Retinal pigment epithelial cell (primary cell): ENCODE results near the gene TAS2R19.
"Not testable (repeated sequence)": the region's sequence is repeated elsewhere in the genome, so short reads cannot be mapped to it uniquely, and the experiment has no call there.

Experiments
- DNase-seq: peaks from one replicate; pipeline ENCODE4 v3.0.0-alpha.2; 2010; ENCODE audit warnings: low read depth
- H3K4me3 ChIP-seq: 2 replicates; pipeline ENCODE4 v1.5.1; 2011; ENCODE audit warnings: mild to moderate bottlenecking, low read length, control low read depth, moderate library complexity
- TF ChIP-seq, protein P1 (sequence below): conservative IDR thresholded peaks from 2 replicates; pipeline ENCODE4 v1.5.1; 2011; ENCODE audit warnings: low read depth, low read length, control low read depth, inconsistent platforms

Gene TAS2R19

DNA sequence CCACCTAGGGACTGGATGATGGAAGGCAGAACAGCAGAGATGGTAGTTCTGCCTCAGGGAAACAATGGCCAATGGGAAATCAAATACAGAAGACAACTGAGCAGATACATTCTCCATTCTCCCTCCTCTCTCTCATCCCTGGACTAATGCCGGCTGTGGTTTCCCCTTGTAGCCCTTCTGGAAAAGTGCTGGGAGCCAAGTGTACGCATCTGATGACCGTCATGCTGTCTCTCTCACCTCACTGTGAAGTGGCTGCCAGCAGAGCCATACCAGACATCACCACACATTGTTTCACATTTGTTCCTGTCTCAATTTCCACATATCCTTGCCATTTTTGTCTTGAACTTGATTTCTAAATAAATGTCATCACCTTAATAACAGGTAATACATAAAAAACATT lies 36.6 kb upstream of the TAS2R19 start:
- DNase-seq, result no peak
- TF ChIP-seq, protein P1, sequence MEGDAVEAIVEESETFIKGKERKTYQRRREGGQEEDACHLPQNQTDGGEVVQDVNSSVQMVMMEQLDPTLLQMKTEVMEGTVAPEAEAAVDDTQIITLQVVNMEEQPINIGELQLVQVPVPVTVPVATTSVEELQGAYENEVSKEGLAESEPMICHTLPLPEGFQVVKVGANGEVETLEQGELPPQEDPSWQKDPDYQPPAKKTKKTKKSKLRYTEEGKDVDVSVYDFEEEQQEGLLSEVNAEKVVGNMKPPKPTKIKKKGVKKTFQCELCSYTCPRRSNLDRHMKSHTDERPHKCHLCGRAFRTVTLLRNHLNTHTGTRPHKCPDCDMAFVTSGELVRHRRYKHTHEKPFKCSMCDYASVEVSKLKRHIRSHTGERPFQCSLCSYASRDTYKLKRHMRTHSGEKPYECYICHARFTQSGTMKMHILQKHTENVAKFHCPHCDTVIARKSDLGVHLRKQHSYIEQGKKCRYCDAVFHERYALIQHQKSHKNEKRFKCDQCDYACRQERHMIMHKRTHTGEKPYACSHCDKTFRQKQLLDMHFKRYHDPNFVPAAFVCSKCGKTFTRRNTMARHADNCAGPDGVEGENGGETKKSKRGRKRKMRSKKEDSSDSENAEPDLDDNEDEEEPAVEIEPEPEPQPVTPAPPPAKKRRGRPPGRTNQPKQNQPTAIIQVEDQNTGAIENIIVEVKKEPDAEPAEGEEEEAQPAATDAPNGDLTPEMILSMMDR, result no peak
- no peak overlapping the region for H3K4me3 ChIP-seq

DNA sequence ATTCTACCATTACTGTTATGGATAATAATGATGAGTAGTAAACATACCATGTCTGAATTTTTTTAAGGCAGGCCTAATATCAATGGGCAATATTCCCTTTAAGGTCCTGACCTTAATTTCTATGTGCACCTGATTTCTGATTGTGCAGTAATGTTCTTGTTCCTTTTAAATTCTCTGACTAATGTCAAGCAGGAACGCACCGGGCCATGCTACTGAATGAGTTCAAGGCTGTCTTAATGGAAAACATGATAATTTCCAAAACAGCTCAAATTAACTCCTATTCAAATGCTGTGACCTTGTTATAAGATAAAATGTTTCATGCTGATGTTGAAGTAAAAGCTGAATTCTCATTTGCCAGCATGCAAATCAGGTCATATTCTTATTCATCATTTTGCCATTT lies 32.9 kb upstream of the TAS2R19 start:
- TF ChIP-seq, protein P1, result no peak
- DNase-seq, result no peak
- no peak overlapping the region for H3K4me3 ChIP-seq

DNA sequence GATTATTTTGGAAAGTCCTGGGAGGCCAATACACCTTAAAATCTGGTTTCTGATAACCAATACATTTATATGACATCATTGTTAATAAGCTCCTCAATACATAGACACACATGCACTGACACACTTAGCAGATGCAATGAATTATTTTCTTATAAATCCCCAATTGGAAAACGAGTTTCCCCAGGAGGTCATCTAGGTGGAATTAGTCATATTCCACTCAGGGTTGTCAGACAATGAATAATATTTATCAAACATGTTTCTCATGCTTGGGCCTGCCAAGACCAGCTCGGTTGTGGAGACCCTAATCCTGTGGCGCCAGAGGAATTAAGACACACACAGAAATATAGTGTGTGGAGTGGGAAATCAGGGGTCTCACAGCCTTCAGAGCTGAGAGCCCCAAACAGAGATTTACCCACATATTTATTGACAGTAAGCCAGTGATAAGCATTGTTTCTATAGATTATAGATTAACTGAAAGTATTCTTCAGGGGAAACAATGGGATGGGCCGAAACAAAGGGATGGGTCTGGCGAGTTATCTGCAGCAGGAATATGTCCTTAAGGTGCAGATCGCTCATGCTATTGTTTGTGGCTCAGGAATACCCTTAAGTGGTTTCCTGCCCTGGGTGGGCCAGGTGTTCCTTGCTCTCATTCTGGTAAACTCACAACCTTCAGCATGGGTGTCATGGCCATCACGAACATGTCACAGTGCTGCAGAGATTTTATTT lies 27.5 kb upstream of the TAS2R19 start:
- DNase-seq, result not testable (repeated sequence)

DNA sequence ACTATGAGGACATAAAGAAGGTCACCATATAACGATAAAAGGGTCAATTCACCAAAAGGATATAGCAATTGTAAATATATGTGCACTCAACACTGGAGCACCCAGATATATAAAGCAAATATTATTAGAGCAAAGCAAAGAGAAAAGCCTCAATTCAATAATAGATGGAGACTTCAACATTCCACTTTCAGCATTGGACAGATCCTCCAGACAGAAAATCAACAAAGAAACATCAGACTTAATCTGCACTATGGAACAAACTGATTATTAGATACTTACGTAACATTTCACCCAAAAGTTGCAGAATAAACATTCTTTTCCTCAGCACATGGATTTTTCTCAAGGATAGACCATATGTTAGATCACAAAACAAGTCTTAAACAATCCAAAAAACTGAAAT lies 18.9 kb upstream of the TAS2R19 start:
- DNase-seq, H3K4me3 ChIP-seq: not testable (repeated sequence)

More for the DNA sequence above, 27.5 kb upstream of the TAS2R19 start:
- H3K4me3 ChIP-seq, result not testable (repeated sequence)

DNA sequence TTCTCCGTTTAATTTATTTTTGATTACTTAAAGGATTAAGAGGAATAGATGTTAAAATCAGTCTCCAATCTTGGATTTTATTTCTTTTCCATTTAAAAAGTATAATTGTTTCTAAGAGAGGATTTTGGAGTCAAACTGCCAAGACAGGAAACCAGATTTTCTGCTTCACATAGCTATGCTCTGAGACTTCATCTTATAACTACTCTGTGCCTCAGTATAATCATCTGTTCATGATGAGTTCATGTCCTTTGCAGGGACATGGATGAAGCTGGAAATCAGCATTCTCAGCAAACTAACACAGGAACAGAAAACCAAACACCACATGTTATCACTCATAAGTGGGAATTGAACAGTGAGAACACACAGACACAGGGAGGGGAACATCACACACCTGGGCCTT lies 17.7 kb upstream of the TAS2R19 start:
- DNase-seq, result no peak
- no peak overlapping the region for H3K4me3 ChIP-seq
- TF ChIP-seq, protein P1, result no peak

DNA sequence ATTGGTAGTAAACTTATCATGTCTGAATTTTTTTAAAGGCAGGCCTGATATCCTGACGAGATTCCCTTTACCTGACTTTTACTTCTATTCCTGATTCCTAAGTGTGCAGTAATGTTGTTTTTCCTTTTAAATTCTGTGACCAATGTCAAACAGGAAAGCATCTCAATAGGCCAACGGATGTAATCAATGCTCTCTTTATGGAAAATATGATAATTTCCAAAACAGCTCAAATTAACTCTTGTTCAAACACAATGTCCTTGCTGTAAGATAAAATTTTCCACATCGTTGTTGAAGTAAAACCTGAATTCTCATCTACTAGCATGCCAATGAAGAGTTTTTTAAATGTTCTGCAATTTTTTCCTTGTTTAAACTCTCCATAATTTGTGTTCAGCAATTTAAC lies 16.8 kb upstream of the TAS2R19 start:
- H3K4me3 ChIP-seq, result no peak overlapping the region
- TF ChIP-seq, protein P1, result no peak
- DNase-seq, result no peak

DNA sequence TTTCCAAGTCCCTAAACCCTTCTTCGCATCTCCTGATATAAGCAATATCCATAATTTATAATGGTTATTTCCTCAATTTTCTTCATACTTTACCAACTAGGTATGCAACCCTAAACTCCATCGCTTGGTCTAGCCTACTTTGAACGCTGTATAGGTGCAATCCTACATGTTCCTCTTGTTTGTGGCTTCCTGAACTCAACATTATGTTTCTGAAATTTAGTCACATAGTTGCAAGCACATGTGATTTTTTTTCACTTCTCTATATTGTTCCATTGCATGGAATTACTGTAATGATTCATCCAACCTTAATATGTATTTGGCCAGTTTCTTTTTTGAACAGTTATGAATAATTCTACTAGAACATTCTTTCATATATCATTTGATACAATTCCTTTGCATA lies 11.5 kb upstream of the TAS2R19 start:
- H3K4me3 ChIP-seq, DNase-seq: not testable (repeated sequence)

DNA sequence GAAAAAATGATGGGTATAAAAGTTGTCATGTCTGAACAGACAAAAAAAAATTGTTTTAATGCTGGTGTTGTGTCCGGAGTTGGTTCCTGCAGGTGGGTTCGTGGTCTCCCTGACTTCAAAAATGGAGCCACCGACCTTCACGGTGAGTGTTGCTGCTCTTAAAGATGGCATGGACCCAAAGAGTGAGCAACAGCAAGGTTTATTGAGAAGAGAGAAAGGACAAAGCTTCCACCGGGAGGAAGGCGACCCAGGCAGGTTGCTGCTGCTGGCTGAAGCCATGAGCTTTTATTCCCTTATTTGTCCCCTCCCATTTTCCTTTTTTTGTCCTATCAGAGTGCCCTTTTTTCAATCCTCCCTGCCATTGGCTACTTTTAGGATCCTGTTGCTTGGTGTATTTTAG lies 8.9 kb upstream of the TAS2R19 start, which contains the start of gene TAS2R31:
Gene TAS2R31 (minus strand): TSS at position 101 of the 400 bp plus-strand sequence. CDS start 72 bp downstream, at position 29.
- DNase-seq, result no peak
- TF ChIP-seq, protein P1, result no peak
- H3K4me3 ChIP-seq, result no peak within 1 kb of the TSS

DNA sequence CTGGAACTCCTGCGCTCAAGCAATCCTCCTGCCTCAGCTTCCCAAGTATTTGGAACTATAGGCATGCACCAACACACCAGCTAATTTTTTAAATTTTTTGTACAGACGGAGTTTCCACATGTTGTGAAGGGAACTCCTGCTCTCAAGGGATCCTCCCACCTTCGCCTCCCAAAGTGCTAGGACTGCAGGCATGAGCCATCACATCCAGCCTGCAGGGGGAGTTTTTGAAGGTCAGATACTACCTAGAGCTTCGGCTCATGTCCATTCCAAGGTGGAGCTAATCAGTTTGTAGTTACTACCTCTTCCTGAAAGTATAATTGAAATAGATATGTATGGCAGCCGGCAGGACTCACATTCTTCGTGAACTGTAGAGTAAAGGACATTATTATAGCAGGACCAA lies 3.7 kb upstream of the TAS2R19 start:
- no peak overlapping the region for H3K4me3 ChIP-seq
- DNase-seq, result no peak
- TF ChIP-seq, protein P1, result peak; percentile 16
